PC-9 (cell line): ENCODE results near the gene CCDC85B. TPM values are rescaled to one million over a fixed set of nuclear protein-coding genes. Genes with fewer than 3 reads are reported as not detected.

Source experiments
- BruUV-seq: library from RNA; stranded (reverse); fragments of 400-500 nt; replicated peaks from 2 replicates; lab custom pipeline; 2021; lab: Mats Ljungman, UMichigan
- CTCF ChIA-PET: fragments of 300-600 bp; sonication (Branson Sonifier 250); formaldehyde crosslinking; loops from one replicate; lab custom pipeline; 2022; ENCODE audit warnings: antibody characterized with exemption; lab: Charles Lee
- POLR2A ChIA-PET: fragments of 300-600 bp; sonication (Branson Sonifier 250); formaldehyde crosslinking; loops from one replicate; lab custom pipeline; 2022; ENCODE audit warnings: antibody characterized with exemption; ENCODE audit not compliant: unreplicated experiment; lab: Charles Lee
- DNase-seq, 2 experiments: peaks; one replicate each; pipeline versions ENCODE4 v3.0.0 to v3.0.0-alpha.2; 2015 to 2022; ENCODE audit warnings: mixed read lengths in 1 of 2
- H2AFZ ChIP-seq: fragments of 200-600 bp; sonication (generic); 2 replicates; pipeline ENCODE4 v1.8.1; 2017; ENCODE audit warnings: antibody characterized with exemption
- H3F3A ChIP-seq: fragments of 200-600 bp; sonication (generic); 2 replicates; pipeline ENCODE4 v1.8.1; 2017; ENCODE audit warnings: antibody characterized with exemption, mild to moderate bottlenecking, low read depth; ENCODE audit not compliant: insufficient read depth
- H3K27ac ChIP-seq: fragments of 200-600 bp; sonication (generic); 2 replicates; pipeline ENCODE4 v1.6.1; 2016; ENCODE audit warnings: mixed run types
- H3K27me3 ChIP-seq: fragments of 200-600 bp; sonication (generic); 2 replicates; pipeline ENCODE4 v1.6.1; 2016; ENCODE audit warnings: low read depth, mixed run types; ENCODE audit not compliant: insufficient read depth
- H3K36me3 ChIP-seq: fragments of 200-600 bp; sonication (generic); 2 replicates; pipeline ENCODE4 v1.6.1; 2016; ENCODE audit warnings: low read depth, mixed run types
- H3K4me1 ChIP-seq: fragments of 200-600 bp; sonication (generic); replicated peaks from 2 replicates; pipeline ENCODE4 v1.6.1; 2016; ENCODE audit warnings: mixed run types; ENCODE audit not compliant: insufficient read depth
- H3K4me2 ChIP-seq: fragments of 200-600 bp; sonication (generic); 2 replicates; pipeline ENCODE4 v1.6.1; 2017; ENCODE audit warnings: mixed run types
- H3K4me3 ChIP-seq: fragments of 200-600 bp; sonication (generic); 2 replicates; pipeline ENCODE4 v1.6.1; 2016; ENCODE audit warnings: mixed run types
- H3K79me2 ChIP-seq: fragments of 200-600 bp; sonication (generic); 2 replicates; pipeline ENCODE4 v1.6.1; 2017; ENCODE audit warnings: low read depth, mixed run types
- H3K9me2 ChIP-seq: fragments of 200-600 bp; sonication (generic); 2 replicates; pipeline ENCODE4 v1.8.1; 2017; ENCODE audit warnings: mild to moderate bottlenecking; ENCODE audit not compliant: insufficient read depth
- H3K9me3 ChIP-seq: fragments of 200-600 bp; sonication (generic); 2 replicates; pipeline ENCODE4 v1.8.1; 2016; ENCODE audit warnings: low read depth; ENCODE audit not compliant: insufficient read depth
- H4K20me1 ChIP-seq: fragments of 200-600 bp; sonication (generic); 2 replicates; pipeline ENCODE4 v1.8.1; 2017; ENCODE audit not compliant: insufficient read depth
- CTCF ChIP-seq: fragments of 200-600 bp; sonication (generic); conservative IDR thresholded peaks from 2 replicates; pipeline ENCODE4 v1.6.1; 2017; ENCODE audit warnings: mixed run types, antibody characterized with exemption, mild to moderate bottlenecking, moderate library complexity
- EZH2 ChIP-seq: fragments of 200-600 bp; sonication (generic); IDR thresholded peaks from 2 replicates; pipeline ENCODE4 v1.8.0; 2017; ENCODE audit warnings: antibody characterized with exemption, low read depth
- intact Hi-C: fragments of 100-400 bp; cut with micrococcal nuclease; formaldehyde crosslinking; loops from one replicate; pipeline ENCODE4 v1.10.0; 2022; ENCODE audit not compliant: unreplicated experiment
- total RNA-seq: library from RNA; stranded (reverse); gene quantifications from 2 replicates; pipeline ENCODE4 v1.2.3, GENCODE V29; 2021

The CCDC85B gene
- total RNA-seq, 1 experiment from 2014 or later: 45.0 TPM

- Histone ChIP-seq H3F3A (peaks cover 9% of the 10 kb centered on the region; the same call in 1 of the 2 replicates), H3K4me2 (no peak overlapping the region), H3K27me3 (no peaks in the 10 kb centered on the region), H3K36me3 (no peaks in the 10 kb centered on the region), H3K4me1 (no peaks in the 10 kb centered on the region), H3K9me2 (no peaks in the 10 kb centered on the region), H3K27ac (no peak overlapping the region), H4K20me1 (no peaks in the 10 kb centered on the region), H2AFZ (no peak overlapping the region), H3K79me2 (no peaks in the 10 kb centered on the region), H3K4me3 (no peak overlapping the region), H3K9me3 (no peaks in the 10 kb centered on the region)
- no peak for DNase-seq
- no TSS peak for BruUV-seq
- intact Hi-C loops: no loop called here
- TF ChIP-seq EZH2 (no peak), CTCF (no peak)
- ChIA-PET POLR2A (no interaction called here), CTCF (interaction anchor here (0.6 to 1.2 kb wide), 2 partner anchors 20 to 337 kb away, joined by 3 to 6 read pairs; no protein-coding TSS in a partner anchor)
Measured at GRCh38 chr11:65931773-65932557, 41.5 kb downstream of the CCDC85B start.

- Histone ChIP-seq H3F3A (peaks cover 9% of the 10 kb centered on the region; the same call in 1 of the 2 replicates), H3K79me2 (no peaks in the 10 kb centered on the region), H3K36me3 (no peaks in the 10 kb centered on the region), H3K4me2 (no peak overlapping the region), H3K27ac (no peak overlapping the region), H3K9me2 (no peaks in the 10 kb centered on the region), H2AFZ (no peak overlapping the region), H3K4me1 (no peaks in the 10 kb centered on the region), H4K20me1 (no peaks in the 10 kb centered on the region), H3K27me3 (no peaks in the 10 kb centered on the region), H3K9me3 (no peaks in the 10 kb centered on the region), H3K4me3 (no peak overlapping the region)
- no TSS peak for BruUV-seq
- POLR2A ChIA-PET: no interaction called here
- DNase-seq: no peak
- intact Hi-C loops: no loop called here
- TF ChIP-seq EZH2: no peak
- TF ChIP-seq CTCF: no peak; the same call in 1 of the 2 replicates
- CTCF ChIA-PET: interaction anchor here (1.2 kb wide), 1 partner anchor 19 kb away, joined by 6 read pairs; no protein-coding TSS in a partner anchor
Measured at GRCh38 chr11:65932558-65932919, 42.1 kb downstream of the CCDC85B start.

- Histone ChIP-seq H3K4me3 (no peak overlapping the region), H3F3A (peaks cover 5% of the 10 kb centered on the region; the same call in 1 of the 2 replicates), H3K4me2 (no peak overlapping the region), H4K20me1 (no peaks in the 10 kb centered on the region), H3K4me1 (no peaks in the 10 kb centered on the region), H3K27me3 (no peaks in the 10 kb centered on the region), H3K27ac (no peak overlapping the region), H3K79me2 (no peaks in the 10 kb centered on the region), H2AFZ (no peak overlapping the region), H3K36me3 (no peaks in the 10 kb centered on the region), H3K9me3 (no peaks in the 10 kb centered on the region), H3K9me2 (no peaks in the 10 kb centered on the region)
- no TSS peak for BruUV-seq
- CTCF ChIA-PET: no interaction called here
- intact Hi-C loops: no loop called here
- POLR2A ChIA-PET: interaction anchor here (0.6 kb wide), 2 partner anchors 56 to 135 kb away, joined by 3 to 5 read pairs; no protein-coding TSS in a partner anchor
- DNase-seq: no peak
- TF ChIP-seq CTCF (no peak), EZH2 (no peak)
Measured at GRCh38 chr11:65934014-65934413, 43.5 kb downstream of the CCDC85B start.
